Stimulated activated CD4-positive, alpha-beta T cell treated with anti-CD3 and anti-CD28 coated beads, TNF-alpha, amount 100 ng/mL, for 48 hours (primary cell): ENCODE results near the gene NF1.
"Not testable (repeated sequence)": the region's sequence is repeated elsewhere in the genome, so short reads cannot be mapped to it uniquely, and the experiment has no call there.

Experiments
- DNase-seq, 3 donors: peaks; one replicate each; pipeline ENCODE4 v3.0.0-alpha.2; 2020; ENCODE audit warnings: low read depth in 3 of 3

Gene NF1

DNA sequence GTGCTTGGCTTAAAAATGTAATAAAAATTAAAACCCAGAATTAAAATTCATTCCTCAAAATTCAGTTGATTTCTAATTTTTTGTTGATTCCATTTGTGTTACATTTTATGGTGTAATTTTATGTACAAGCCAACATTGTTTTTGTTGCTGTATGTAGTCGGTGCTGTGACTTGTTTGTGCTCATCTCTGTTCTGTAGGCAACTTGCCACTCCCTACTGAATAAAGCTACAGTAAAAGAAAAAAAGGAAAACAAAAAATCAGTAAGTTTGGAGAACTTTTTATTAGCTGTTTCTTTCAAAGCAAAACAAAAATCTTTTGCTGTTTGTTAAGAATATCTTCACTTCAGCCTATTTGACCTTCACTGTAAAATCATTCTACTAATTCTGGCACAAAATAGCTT is 158.0 kb downstream of the NF1 start:
- no peak for DNase-seq

DNA sequence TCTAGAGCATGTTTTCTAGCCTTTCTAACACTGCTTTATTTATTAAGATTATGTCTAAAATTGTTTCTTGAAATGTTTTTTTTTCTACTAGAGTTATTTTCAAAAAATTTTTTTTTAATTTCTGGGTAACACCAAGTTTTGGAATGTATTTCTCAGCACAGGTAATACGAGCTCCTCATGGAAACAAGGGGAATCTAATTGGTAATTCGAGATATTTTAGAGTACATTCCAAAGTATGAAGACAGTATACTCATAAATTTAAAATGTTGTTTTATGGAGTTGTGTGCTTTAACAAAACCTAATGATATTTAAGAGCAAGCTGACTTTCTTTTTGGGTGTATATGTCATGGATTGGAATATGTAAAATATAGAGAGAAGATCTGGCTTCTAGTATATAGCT is 159.9 kb downstream of the NF1 start:
- DNase-seq, result no peak

DNA sequence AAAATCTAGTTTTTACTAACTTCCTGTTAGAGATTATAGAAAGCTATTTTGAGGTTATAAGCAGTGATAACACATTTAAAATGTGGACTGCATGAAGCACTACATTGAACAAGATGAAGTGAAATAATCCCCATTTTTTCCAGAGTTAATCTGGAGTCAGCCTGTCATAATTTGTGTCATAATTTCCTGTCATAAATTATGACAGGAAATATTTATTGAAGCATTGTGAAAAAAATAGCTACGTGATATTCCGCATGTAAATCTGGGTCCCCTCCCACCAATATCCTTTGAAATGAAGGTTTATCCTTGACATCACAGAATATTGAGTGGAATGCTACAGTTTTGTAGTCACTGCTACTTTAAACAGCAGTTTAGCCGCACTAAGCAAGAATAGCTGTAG is 162.2 kb downstream of the NF1 start:
- DNase-seq, result no peak

DNA sequence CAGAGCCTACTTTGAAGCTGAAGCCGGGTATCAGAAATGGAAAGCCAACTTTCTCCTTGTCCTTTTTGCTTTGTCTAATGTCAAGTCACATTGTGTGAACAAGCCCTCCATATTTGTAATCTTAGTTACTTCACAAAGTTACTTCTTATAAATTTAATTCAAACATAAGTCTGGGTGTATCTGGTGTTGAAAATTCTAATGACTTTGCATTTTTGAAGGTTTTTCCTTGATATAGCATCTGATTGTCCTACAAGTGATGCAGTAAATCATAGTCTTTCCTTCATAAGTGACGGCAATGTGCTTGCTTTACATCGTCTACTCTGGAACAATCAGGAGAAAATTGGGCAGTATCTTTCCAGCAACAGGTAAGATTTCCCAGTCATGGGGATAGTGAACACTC is 165.4 kb downstream of the NF1 start:
- DNase-seq, result no peak

DNA sequence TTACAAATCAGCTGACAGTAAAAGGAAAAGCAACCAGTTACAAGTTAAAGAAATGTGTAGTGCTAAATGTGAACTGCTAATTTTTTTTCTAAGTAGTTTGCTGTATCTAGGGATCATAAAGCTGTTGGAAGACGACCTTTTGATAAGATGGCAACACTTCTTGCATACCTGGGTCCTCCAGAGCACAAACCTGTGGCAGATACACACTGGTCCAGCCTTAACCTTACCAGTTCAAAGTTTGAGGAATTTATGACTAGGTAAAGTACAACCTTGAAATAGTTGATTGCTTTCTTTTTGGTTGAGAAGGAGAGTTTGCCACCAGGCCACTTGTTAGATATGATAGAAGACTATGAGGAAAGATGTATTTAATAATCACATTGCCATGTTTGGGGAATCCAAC is 166.8 kb downstream of the NF1 start:
- no peak for DNase-seq

DNA sequence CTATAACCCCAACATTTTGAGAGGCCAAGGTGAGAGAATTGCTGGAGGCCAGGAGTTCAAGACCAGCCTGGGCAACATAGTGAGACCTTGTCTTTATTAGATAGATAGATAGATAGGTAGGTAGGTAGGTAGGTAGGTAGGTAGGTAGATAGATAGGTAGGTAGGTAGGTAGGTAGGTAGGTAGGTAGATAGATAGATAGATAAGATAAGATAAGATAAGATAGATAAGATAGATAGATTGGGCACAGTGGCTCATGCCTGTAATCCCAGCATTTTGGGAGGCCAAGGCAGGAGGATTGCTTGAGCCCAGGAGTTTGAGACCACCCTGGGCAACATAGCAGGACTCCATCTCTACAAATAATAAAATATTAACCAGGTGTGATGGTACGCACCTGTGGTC is 168.1 kb downstream of the NF1 start:
- not testable (repeated sequence) for DNase-seq

DNA sequence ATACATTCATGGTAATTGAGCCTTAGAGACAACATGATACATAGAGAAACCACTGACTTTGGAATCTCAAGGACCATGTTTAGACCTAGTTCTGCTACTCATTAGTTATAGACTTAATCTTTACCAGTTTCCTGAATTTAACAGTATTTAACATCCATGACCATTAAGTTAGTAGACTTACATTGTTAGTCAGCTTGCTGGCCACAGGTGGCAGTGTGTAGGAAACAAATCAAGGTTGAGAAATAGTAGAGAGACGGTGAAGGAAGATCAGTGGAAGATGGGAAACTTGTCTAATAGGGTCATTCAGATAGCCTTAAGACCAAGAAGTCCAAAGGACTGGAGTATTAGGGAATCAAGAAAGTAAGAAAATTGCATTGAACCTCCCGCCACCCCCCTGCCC is 171.3 kb downstream of the NF1 start:
- DNase-seq, result peak in 1 of 3 donors; percentile 1

DNA sequence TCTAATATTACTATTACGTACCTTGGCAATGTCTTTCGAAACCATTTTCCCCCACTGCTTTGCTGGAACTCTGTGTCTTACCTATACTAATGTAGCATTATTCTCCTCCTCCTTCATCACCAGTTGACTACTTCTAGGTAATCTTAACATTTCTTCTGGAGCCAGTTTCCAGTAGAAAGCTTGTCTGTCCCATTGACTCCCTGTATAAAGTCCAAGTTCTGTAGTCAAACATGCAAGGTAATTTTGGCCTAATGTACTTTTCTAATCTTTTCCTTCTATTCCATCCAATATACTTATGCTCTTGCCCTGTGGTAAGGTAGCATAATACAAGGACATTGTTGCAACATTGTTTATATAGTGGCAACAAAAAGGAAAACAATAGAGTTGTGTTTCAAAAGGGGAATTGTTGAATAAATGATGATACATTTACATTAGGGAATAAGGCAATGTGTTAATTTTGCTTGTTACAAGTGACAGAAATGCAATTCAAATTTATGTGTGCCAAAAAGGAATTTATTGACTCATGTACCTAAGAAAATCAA is 174.3 kb downstream of the NF1 start:
- DNase-seq, result no peak

DNA sequence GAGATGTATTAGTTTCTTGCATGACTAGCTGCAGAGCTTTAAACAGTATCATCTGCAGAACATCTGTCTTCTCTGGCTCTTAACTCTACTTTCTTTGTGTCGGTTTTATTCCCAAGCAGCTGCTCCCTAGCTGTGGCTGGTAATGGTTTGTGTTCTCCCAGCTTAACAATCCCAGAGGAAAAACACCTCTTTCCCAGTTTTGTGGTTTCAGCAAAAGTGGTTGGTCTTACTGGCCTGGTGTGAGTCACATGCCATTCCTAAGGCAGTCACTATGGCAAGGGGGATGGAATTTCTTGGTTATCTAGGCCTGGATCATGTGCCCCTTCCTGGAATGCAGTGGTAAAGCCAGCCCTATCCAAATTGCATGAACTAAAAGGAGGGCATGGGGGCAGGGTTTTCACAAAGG is 174.8 kb downstream of the NF1 start:
- no peak for DNase-seq

DNA sequence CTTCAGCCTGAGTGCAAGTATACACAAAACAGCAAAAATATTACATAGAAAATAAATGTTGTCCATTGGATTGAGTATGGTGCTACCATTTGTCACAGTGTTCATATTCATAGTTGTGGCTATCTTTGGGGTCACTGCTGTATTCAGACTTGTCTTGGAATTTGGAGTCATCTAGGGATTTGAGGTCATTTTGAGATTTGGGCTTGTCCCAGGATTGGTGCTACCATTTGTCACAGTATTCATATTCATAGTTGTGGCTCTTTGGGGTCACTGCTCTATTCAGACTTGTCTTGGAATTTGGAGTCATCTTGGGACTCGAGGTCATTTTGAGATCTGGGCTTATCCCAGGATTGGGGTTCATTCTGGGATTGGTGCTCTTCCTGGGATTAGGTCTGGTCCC is 177.5 kb downstream of the NF1 start:
- no peak for DNase-seq

DNA sequence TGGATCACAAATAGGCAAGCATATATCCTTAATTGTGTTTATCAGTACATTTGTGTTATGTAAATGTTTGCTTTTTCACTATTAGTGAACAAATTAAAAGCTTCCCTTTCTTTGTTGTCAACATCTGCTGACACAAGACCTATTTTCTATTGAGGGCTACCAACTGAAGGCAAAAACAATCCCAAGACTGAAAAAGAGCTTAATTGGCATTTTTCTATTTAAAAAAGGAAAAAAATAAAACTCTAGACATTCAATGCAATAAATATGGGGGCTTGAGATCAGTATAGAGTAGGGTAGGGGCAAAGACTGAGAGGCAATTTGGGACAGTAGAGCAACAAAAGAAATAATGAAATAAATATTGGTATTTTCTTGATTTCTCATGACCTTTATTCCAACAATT is 178.0 kb downstream of the NF1 start:
- DNase-seq, result no peak

DNA sequence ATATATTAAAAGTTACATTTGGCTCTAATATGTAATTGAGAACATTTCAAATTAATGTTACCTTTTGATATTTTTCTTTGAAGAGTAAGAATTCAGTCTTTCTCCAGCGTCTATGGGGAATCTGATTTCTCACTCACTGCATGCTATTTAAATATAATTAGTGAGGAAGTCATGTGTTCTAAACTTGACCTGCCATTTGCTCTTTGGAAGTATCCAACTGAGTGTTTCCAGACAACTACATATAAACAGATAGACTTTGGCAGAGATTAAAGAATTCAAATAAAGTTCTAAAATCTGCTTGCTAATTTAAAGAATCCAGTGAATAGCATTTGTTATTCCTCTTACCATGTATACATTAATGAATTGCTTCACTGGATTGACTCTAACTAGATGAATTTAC is 178.7 kb downstream of the NF1 start:
- DNase-seq, result no peak

DNA sequence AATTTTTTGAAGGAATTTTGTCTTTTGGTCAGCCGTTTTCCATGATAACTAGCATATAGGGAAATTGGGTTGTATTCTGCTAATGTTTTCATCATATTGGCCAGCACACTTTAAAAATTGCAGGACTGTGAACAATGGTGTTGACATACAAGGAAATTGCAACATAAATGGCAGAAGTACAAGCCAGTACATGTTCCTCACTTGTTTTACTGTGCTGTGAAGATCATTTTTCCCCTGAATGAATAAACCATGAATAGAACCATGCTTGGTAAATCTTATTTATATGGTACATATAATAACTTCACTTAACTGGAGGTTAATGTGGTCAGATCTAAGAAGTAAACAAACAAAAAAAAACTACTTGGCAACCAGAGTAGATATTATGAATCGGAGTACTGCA is 179.5 kb downstream of the NF1 start:
- DNase-seq, result no peak

DNA sequence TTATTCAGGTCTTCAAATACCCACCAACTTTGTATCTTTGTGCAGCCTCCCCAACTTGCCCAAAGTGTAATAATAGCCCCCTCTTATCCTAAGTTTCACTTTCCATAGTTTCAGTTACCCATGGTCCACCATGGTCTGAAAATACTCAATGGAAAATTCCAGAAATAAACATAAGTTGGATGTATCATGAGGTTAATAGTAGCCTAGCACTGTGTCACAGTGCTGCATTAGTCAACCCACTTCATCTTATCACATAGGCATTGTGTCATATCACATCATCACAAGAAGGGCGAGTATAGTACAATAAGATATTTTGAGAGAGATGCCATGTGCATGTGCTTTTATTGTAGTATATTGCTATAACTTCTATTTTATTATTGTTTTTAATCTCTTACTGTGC is 180.3 kb downstream of the NF1 start:
- DNase-seq, result no peak

DNA sequence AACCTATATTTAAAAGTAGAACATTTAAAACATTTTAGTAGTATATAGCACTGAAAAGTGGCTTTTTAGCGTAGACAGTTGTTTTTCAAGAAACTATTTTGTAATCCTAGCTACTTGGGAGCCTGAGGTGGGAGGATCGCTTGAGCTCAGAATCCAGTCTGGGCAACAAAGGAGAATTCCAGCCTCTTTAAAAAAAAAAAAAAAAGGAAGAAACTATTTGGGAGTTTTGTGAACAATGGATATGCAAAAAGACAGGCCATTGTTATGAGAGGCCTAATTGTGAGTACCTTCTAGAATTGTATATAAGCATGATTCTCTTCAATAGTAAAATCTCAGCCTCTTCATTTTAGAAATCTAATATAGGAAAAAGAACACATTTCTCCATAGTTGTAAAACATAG is 184.6 kb downstream of the NF1 start:
- no peak for DNase-seq

DNA sequence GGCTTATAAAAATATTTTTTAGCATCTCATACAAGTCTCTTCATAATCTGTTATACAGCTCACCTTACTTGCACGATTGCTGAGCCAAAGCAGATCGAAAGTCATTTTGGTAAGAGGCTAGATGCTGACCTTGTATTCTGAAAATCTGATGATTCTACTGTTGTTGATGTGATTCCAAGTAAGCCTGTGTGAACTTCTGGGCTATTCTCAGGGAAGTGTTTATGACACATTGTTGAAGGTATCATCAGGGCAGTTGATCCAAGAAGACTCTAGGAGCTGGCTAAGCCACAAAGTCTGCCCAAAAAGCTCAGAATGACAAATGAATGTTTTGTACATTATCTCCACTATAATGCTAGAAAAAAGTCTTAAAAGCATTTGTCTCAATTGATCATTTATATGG is 186.3 kb downstream of the NF1 start:
- DNase-seq, result no peak

DNA sequence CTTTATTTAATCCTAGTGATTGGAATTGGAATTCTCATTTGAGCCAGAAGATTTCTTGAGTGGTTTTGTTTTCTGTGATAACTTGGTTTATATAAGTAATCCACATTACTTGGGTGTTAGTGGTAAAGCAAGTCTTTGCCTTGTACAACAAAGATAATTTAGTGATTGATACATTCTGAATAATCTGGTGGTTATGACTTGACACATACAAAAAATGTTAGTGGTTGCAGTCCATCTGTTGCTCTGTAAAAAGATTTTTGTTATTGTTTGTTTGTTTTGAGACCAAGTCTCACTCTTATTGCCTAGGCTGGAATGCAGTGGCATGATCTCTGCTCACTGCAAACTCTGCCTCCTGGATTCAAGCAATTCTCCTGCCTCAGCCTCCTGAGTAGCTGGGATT is 189.1 kb downstream of the NF1 start:
- no peak for DNase-seq

DNA sequence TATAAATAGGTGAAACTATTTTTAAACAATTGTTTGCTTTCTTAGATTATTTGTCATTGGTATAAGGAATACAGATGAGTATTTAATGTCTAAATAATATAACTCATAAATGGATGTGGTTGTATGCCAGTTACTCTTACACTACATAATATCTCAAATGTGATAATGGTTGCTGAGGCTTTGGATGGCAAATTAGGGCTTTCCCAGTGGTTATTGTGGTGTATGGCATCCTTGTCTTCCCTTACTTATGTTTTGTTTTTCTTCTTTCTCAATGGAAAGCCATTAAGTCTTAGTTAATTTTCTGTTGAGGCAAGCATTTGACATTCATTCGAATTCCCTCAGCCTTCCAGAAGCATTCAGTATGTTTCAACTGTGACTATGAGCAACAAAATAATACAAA is 191.8 kb downstream of the NF1 start:
- DNase-seq, result no peak

DNA sequence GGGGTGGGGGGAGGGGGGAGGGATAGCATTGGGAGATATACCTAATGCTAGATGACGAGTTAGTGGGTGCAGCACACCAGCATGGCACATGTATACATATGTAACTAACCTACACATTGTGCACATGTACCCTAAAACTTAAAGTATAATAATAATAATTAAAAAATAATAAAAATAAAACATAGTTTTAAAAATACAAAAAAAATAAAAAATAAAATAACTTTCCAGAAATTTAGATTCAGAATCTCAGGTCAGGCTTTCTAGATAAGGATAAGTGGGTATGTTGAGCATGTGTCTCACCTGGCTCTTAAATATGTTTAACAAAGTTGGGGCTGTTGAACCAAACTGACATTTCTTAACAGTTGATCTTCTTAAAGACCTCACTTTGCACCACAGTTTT is 193.2 kb downstream of the NF1 start:
- DNase-seq, result not testable (repeated sequence)

DNA sequence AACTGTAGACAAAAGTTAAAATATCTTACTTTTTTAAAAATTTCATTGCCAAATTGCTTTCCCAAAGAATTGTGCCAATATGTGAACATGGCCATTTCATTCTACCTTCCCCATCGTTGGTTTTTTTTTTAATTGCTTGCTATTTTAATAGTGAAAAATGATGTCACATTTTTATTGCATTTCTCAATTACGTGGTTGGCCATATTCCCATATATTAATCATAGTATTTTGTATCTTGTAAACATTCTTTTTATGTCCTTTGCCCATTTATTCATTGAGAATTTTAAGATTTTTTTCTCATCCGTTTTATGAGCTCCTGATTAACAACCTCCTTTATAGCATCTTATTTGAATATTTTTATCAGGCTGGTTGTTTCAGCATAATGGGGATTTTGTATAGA is 195.0 kb downstream of the NF1 start:
- DNase-seq, result no peak

DNA sequence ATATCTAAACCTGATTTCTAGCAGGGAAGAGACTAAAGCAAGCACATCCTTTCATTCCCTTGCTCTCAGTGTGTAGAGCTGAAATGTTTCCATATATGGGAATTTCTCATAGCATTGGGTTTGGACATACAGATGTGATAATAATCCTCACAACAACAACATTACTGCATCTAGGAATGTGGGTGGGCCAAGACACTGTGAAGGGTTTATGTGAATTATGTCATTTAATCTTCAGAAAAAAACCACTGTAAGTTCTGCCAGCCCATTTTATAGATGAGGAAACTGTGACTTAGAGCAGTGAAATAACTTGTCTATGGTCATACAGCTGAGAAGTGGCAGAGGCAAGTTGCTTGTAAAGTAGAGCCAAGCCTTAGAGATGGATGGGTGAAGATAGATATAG is 197.0 kb downstream of the NF1 start:
- no peak for DNase-seq

DNA sequence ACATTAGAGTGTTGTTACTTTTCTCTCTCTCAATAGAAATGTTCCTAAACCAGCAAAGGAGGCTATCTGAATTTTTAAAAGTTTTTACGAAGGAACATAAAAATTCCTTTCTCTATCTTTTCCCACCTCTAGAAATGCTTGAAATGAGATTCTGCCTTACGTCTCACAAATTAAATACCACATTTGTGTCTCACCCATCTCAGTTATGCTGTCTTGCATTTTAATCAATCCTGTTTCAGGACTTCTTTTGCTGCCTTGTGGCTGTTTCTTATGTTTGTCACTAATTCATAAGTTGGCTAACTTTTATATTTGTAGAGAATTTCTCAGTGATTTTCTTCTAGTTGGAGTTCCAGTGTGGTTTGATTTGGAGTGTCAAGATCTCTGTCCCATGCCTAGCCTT is 198.8 kb downstream of the NF1 start:
- DNase-seq, result no peak

DNA sequence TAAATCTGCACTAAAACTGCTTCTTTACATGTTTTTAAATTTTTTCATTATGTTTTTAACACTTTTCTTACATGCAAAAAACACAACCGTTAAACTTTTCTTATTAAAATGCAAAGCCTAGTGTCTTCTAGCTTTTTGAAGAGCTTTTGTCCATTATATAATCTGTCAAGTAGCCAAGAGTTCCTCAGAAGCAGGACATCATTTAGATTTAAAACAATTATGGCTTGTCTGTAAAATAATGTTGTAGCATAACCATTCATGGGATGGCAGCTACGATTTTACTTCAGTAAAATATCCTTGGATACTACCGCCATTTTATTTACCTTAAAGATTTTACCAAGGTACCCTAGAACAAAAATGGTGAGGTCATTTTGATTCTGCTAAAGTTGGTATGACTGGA is 199.5 kb downstream of the NF1 start:
- no peak for DNase-seq

DNA sequence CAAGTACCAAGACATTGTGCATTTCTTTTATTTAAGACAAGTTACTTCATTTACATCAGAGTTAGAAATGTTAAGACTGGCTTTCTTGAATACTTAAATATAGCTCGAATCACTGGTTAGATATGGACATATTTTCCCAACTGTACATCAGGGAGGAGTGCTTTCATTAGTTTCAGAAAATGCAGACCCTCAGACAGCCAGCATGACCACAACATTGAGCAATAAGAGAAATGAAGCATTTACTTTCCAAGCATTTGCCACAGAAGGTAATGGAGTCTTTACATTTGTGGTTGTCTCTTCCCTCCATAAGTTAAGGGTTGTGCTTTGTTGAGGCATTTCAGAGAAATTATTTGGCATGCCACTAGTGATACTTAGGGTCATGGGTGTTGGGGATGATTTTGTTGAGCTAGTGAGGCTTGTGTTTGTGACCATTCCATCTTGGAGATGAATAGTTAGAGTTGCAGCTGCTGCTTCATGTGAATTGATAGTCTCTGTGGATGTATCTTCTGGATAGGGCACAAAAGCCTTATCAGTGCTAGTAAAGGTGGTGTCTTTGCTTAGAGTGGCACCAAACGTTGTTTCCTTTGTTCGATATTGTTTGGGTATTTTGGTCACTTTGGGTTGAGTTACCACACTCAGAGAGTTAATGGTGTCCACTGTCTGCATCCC is 200.2 kb downstream of the NF1 start:
- no peak for DNase-seq
